Keratinocyte (primary cell): ENCODE measurements around the gene PRRC2B.

Source experiments
- EZH2 ChIP-seq: IDR thresholded peaks from one replicate; pipeline ENCODE4 v1.6.1; 2012; ENCODE audit warnings: inconsistent platforms, mild to moderate bottlenecking, low read length, moderate library complexity
- TF ChIP-seq, protein P1 (sequence below), 3 experiments: IDR thresholded peaks in 1 of 3; conservative IDR thresholded peaks in 1 of 3; optimal IDR thresholded peaks in 1 of 3; 2 replicates in 2 of 3; 3 replicates in 1 of 3; pipeline versions ENCODE3 to v1.5.1; 2011; ENCODE audit warnings: low read length in 3 of 3, mild to moderate bottlenecking in 3 of 3, moderate library complexity in 2 of 3, control low read depth in 1 of 3, inconsistent platforms in 1 of 3; ENCODE audit not compliant: insufficient read depth in 2 of 3; ENCODE audit errors: extremely low read depth in 1 of 3

DNA sequence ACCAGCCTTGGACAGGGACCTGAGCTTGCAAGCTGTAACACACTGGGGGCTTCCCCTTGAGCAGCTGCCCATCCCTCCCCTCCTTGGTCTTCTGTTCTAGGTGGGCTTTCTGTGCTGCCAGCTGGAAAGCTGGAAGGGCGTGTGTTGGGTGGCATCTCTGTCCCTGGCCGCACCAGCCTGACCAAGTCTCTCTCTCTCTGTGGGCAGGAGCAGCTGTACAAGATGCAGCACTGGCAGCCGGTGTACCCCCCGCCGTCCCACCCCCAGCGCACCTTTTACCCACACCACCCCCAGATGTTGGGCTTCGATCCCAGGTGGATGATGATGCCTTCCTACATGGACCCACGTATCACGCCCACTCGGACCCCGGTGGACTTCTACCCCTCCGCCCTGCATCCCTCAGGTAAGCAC is 76.7 kb downstream of the PRRC2B start:
- TF ChIP-seq, protein P1, sequence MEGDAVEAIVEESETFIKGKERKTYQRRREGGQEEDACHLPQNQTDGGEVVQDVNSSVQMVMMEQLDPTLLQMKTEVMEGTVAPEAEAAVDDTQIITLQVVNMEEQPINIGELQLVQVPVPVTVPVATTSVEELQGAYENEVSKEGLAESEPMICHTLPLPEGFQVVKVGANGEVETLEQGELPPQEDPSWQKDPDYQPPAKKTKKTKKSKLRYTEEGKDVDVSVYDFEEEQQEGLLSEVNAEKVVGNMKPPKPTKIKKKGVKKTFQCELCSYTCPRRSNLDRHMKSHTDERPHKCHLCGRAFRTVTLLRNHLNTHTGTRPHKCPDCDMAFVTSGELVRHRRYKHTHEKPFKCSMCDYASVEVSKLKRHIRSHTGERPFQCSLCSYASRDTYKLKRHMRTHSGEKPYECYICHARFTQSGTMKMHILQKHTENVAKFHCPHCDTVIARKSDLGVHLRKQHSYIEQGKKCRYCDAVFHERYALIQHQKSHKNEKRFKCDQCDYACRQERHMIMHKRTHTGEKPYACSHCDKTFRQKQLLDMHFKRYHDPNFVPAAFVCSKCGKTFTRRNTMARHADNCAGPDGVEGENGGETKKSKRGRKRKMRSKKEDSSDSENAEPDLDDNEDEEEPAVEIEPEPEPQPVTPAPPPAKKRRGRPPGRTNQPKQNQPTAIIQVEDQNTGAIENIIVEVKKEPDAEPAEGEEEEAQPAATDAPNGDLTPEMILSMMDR (optimal IDR thresholded peaks at IDR 0.05 in 1 of 3, IDR thresholded peaks at IDR 0.05 in 1 of 3, conservative IDR thresholded peaks at IDR 0.05 in 1 of 3; ENCODE audit: extremely low read depth in 1 of 3, insufficient read depth in 2 of 3, low read length in 3 of 3) = no peak
- TF ChIP-seq EZH2 = no peak
